GM12875 (cell line): ENCODE measurements around the gene TCP11X1.
"Not testable (repeated sequence)": the region's sequence is repeated elsewhere in the genome, so short reads cannot be mapped to it uniquely, and the experiment has no call there.

ENCODE experiments used
- H3K4me3 ChIP-seq: one replicate; pipeline ENCODE4 v1.5.1; 2011; ENCODE audit warnings: low read depth, low read length, control low read depth
- CTCF ChIP-seq: IDR thresholded peaks from 2 replicates; pipeline ENCODE4 v1.5.1; 2011; ENCODE audit warnings: low read depth, mild to moderate bottlenecking, control low read depth, inconsistent platforms, low read length, moderate library complexity, borderline replicate concordance; ENCODE audit not compliant: insufficient read depth

The TCP11X1 gene

GRCh38 chrX:102214986-102215385 lies at the start of gene TCP11X1:
Gene TCP11X1 (plus strand): TSS chrX:102215301.
- H3K4me3 ChIP-seq: not testable (repeated sequence)

- no peak overlapping the region for H3K4me3 ChIP-seq
- TF ChIP-seq CTCF: no peak
Measured at GRCh38 chrX:102185967-102186720, 29.0 kb upstream of the TCP11X1 start.

GRCh38 chrX:102207940-102208339 lies 7.2 kb upstream of the TCP11X1 start:
- H3K4me3 ChIP-seq: not testable (repeated sequence)

GRCh38 chrX:102216497-102216896 lies 1.4 kb downstream of the TCP11X1 start:
- H3K4me3 ChIP-seq: not testable (repeated sequence)

- H3K4me3 ChIP-seq: not testable (repeated sequence)
Measured at GRCh38 chrX:102235678-102236077, 20.6 kb downstream of the TCP11X1 start.

GRCh38 chrX:102240265-102240664 lies 25.2 kb downstream of the TCP11X1 start:
- H3K4me3 ChIP-seq: not testable (repeated sequence)

- H3K4me3 ChIP-seq: not testable (repeated sequence)
Measured at GRCh38 chrX:102246893-102247292, 31.8 kb downstream of the TCP11X1 start, which contains the start of gene NXF2. Gene NXF2 (plus strand): TSS chrX:102247167. CDS start chrX:102307079, 59,912 bp downstream.

- not testable (repeated sequence) for H3K4me3 ChIP-seq
Measured at GRCh38 chrX:102272231-102272630, 57.1 kb downstream of the TCP11X1 start.
